ENCODE data around the gene EXOSC7.

- TF ChIP-seq CTCF (IDR thresholded peaks at IDR 0.05), result no peak
- TF ChIP-seq POLR2A (IDR thresholded peaks at IDR 0.05), result no peak
Measured at GRCh38 chr3:44969828-44970179, 6.2 kb upstream of the EXOSC7 start.

All from thyroid gland (tissue), 4 donors.